B cell (primary cell): Measurements from ENCODE around the gene GDF11. TPM values are rescaled to one million over a fixed set of nuclear protein-coding genes. Genes with fewer than 3 reads are reported as not detected.

Source experiments
- ATAC-seq: fragments of 200-7000 bp; cut with Tn5 transposase; one replicate; pipeline ENCODE4 v1.10.0; 2021; ENCODE audit warnings: low read depth, mild to moderate bottlenecking, moderate number of reproducible peaks, moderate library complexity
- CTCF ChIA-PET: fragments of 350-600 bp; sonication (Branson Sonifier 250); formaldehyde crosslinking; loops from one replicate; lab custom pipeline; 2021; ENCODE audit warnings: antibody characterized with exemption, inconsistent platforms; lab: Charles Lee
- POLR2A ChIA-PET: fragments of 350-600 bp; sonication (Branson Sonifier 250); formaldehyde crosslinking; loops from one replicate; lab custom pipeline; 2021; ENCODE audit warnings: antibody characterized with exemption; lab: Charles Lee
- DNase-seq: peaks from one replicate; pipeline ENCODE4 v3.0.0; 2013
- H2AFZ ChIP-seq: 2 replicates; pipeline ENCODE4 v1.6.1; 2012; ENCODE audit warnings: mild to moderate bottlenecking, low read depth, low read length; ENCODE audit not compliant: insufficient read depth, poor library complexity, severe bottlenecking
- H3K27ac ChIP-seq, 2 donors: 1 replicate in 1 of 2; 2 replicates in 1 of 2; pipeline ENCODE4 v1.5.1; 2012 to 2013; ENCODE audit warnings: low read length in 2 of 2, mild to moderate bottlenecking in 2 of 2, moderate library complexity in 1 of 2
- H3K27me3 ChIP-seq, 4 experiments: fragments of 200-600 bp in 1 of 4; sonication (generic) in 1 of 4; replicated peaks in 1 of 4; 1 replicate in 2 of 4; 2 replicates in 2 of 4; pipeline versions ENCODE4 v1.6.1 to v1.7.0; 2013 to 2016; ENCODE audit warnings: low read length in 3 of 4, mild to moderate bottlenecking in 2 of 4, mixed read lengths in 1 of 4, moderate library complexity in 1 of 4; ENCODE audit not compliant: insufficient read depth in 4 of 4, control insufficient read depth in 3 of 4; ENCODE audit errors: control extremely low read depth in 1 of 4
- H3K36me3 ChIP-seq, 2 experiments: replicated peaks in 1 of 2; 1 replicate in 1 of 2; 2 replicates in 1 of 2; pipeline versions ENCODE4 v1.6.1 to v1.7.1; 2013; ENCODE audit warnings: low read length in 1 of 2; ENCODE audit not compliant: insufficient read depth in 2 of 2, control insufficient read depth in 1 of 2; ENCODE audit errors: control extremely low read depth in 1 of 2, extremely low read depth in 1 of 2
- H3K4me1 ChIP-seq, 2 donors: fragments of 200-600 bp in 1 of 2; sonication (generic) in 1 of 2; 1 replicate in 1 of 2; 2 replicates in 1 of 2; pipeline versions ENCODE4 v1.5.1 to v1.6.1; 2013 to 2017; ENCODE audit warnings: low read length in 2 of 2; ENCODE audit not compliant: control insufficient read depth in 2 of 2, insufficient read depth in 2 of 2
- H3K4me2 ChIP-seq: replicated peaks from 2 replicates; pipeline ENCODE3; 2012; ENCODE audit warnings: mild to moderate bottlenecking, low read depth, low read length; ENCODE audit not compliant: poor library complexity, severe bottlenecking
- H3K4me3 ChIP-seq, 5 experiments: fragments of 200-600 bp in 1 of 5; sonication (generic) in 1 of 5; 1 replicate in 3 of 5; 2 replicates in 2 of 5; pipeline versions ENCODE4 v1.5.1 to v1.7.0; 2011 to 2016; ENCODE audit warnings: low read length in 4 of 5, mild to moderate bottlenecking in 4 of 5, low read depth in 2 of 5, control low read depth in 1 of 5, moderate library complexity in 1 of 5; ENCODE audit not compliant: insufficient read depth in 1 of 5; ENCODE audit errors: control extremely low read depth in 1 of 5, extremely low read depth in 1 of 5
- H3K79me2 ChIP-seq: fragments of 200-600 bp; sonication (generic); one replicate; pipeline ENCODE4 v1.6.0; 2016; ENCODE audit warnings: low read length; ENCODE audit not compliant: control insufficient read depth, insufficient read depth
- H3K9ac ChIP-seq: fragments of 200-600 bp; sonication (generic); 2 replicates; pipeline ENCODE4 v1.6.1; 2017; ENCODE audit warnings: mild to moderate bottlenecking, low read length, moderate library complexity
- H3K9me3 ChIP-seq, 3 donors: one replicate each; pipeline versions ENCODE4 v1.6.1 to v1.7.1; 2013; ENCODE audit warnings: low read length in 2 of 3; ENCODE audit not compliant: control insufficient read depth in 2 of 3, insufficient read depth in 1 of 3; ENCODE audit errors: control extremely low read depth in 1 of 3
- H4K20me1 ChIP-seq: 2 replicates; pipeline ENCODE4 v1.6.0; 2012; ENCODE audit warnings: mild to moderate bottlenecking, low read length; ENCODE audit not compliant: insufficient read depth, control insufficient read depth, poor library complexity, severe bottlenecking
- H3K27ac Mint-ChIP-seq: one replicate; pipeline ENCODE4 v1.8.0; 2021; ENCODE audit warnings: mixed read lengths
- H3K27me3 Mint-ChIP-seq: one replicate; pipeline ENCODE4 v1.8.0; 2021; ENCODE audit warnings: mixed read lengths
- H3K4me1 Mint-ChIP-seq: one replicate; pipeline ENCODE4 v1.8.0; 2021; ENCODE audit warnings: mixed read lengths
- H3K4me3 Mint-ChIP-seq: one replicate; pipeline ENCODE4 v1.8.0; 2021; ENCODE audit warnings: mixed read lengths
- H3K9me3 Mint-ChIP-seq: one replicate; pipeline ENCODE4 v1.8.0; 2022; ENCODE audit warnings: mixed read lengths; ENCODE audit not compliant: insufficient read depth
- CTCF ChIP-seq: fragments of 200-600 bp; IDR thresholded peaks from one replicate; pipeline ENCODE4 v1.8.0; 2022; ENCODE audit warnings: antibody characterized with exemption, mild to moderate bottlenecking
- EZH2 ChIP-seq: IDR thresholded peaks from 2 replicates; pipeline ENCODE4 v1.6.1; 2012; ENCODE audit warnings: borderline replicate concordance, low read depth, mild to moderate bottlenecking, moderate library complexity, low read length; ENCODE audit not compliant: insufficient read depth, poor library complexity, severe bottlenecking
- WGBS: methylation state at CpG from one replicate; pipeline ENCODE4 v1.1.5; 2013; ENCODE audit warnings: missing lambda C conversion rate; ENCODE audit not compliant: insufficient coverage; 5-methylcytosine and 5-hydroxymethylcytosine counted together
- intact Hi-C: fragments of 100-400 bp; cut with micrococcal nuclease; formaldehyde crosslinking; loops from one replicate; pipeline ENCODE4 v1.10.0; 2022
- polyA plus RNA-seq: library from polyadenylated mRNA; depleted of rRNA; stranded (reverse); fragments of >200 nt; gene quantifications from 2 replicates; pipeline ENCODE4 v1.2.3, GENCODE V29; 2012
- total RNA-seq, 2 donors: library from RNA; stranded (reverse); fragments of 120-200 nt in 1 of 2; gene quantifications; 1 replicate in 1 of 2; 2 replicates in 1 of 2; pipeline versions ENCODE4 v1.2.3 to v1.2.4, GENCODE V29; 2013 to 2022

Gene GDF11
- total and polyA plus RNA-seq, 2 donors (not counting 1 experiment from before 2014, with no cell fraction given), result 4.4 to 11.3 TPM

DNA sequence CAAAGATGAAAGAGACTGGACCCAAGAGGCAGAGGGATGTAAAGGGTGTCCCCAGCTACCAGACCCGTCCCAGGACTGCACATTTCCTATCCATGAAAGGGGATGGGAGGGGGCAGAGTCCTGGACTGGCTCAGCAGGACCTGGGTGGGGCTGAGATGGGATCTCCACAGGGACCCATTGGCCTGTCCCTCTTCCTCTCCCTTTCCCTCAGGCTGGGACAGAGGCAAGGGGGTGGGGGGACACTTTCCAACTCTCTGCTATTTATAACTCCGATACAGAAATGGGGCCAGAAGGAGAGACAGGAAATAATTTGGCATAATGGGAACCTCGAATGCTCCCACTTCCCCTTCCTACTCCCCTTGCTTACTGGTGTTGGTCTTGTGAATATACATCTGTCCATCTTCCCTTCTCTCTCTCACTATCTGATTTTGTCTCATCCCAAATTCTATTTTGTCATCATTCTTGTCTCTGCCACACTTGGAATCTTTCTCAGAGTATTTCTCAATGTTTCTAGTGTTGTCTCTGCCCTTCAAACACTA is 34.2 kb upstream of the GDF11 start:
- intact Hi-C loops, result loop anchor here (5.0 kb wide), 1 partner anchor 36 kb away; no protein-coding TSS in a partner anchor
- peaks cover 19 to 21% of the 10 kb centered on the region in 2 donors for H3K4me1 ChIP-seq
- Mint-ChIP-seq H3K4me1 (peaks cover 28% of the 10 kb centered on the region), H3K27me3 (peaks cover 18% of the 10 kb centered on the region), H3K9me3 (no peaks in the 10 kb centered on the region), H3K27ac (no peak overlapping the region), H3K4me3 (peak overlapping the region; percentile 90)
- no peaks in the 10 kb centered on the region for H3K9me3 ChIP-seq
- peak overlapping the region; percentile 69 for H3K9ac ChIP-seq
- no CpG with 5 or more reads among the region's 3 CpGs for WGBS
- no peak for DNase-seq
- ChIA-PET CTCF (interaction anchor here (1.6 kb wide), 1 partner anchor 29 kb away, joined by 4 read pairs; no protein-coding TSS in a partner anchor), POLR2A (no interaction called here)
- peaks cover 0 to 20% (median 8%) of the 10 kb centered on the region in 4 experiments for H3K27me3 ChIP-seq
- no peak for TF ChIP-seq EZH2
- no peak for TF ChIP-seq CTCF
- no peaks in the 10 kb centered on the region for H3K36me3 ChIP-seq
- no peak overlapping the region for H3K27ac ChIP-seq
- H3K4me3 ChIP-seq, result peak overlapping the region in 3 of 5 experiments; percentile 38 to 81 (median 58)
- no peak for ATAC-seq
- H3K4me2 ChIP-seq, result peak overlapping the region; percentile 96
- no peaks in the 10 kb centered on the region for H4K20me1 ChIP-seq
- no peaks in the 10 kb centered on the region for H3K79me2 ChIP-seq
- H2AFZ ChIP-seq, result peak overlapping the region; percentile 91
